H9 (cell line): ENCODE results near the gene PRORP. TPM values are rescaled to one million over a fixed set of nuclear protein-coding genes. Genes with fewer than 3 reads are reported as not detected.

Experiments
- DNase-seq: peaks from one replicate; pipeline ENCODE4 v3.0.0-alpha.2; 2017
- H2AFZ ChIP-seq: one replicate; pipeline ENCODE4 v1.6.1; 2013; ENCODE audit warnings: mild to moderate bottlenecking, low read length, control low read depth, moderate library complexity
- H2AK5ac ChIP-seq: 2 replicates; pipeline ENCODE4 v1.6.1; 2013; ENCODE audit warnings: low read length, control low read depth, mixed read lengths; ENCODE audit not compliant: insufficient read length
- H2BK120ac ChIP-seq: one replicate; pipeline ENCODE4 v1.6.1; 2013; ENCODE audit warnings: low read depth, mild to moderate bottlenecking, low read length, control low read depth, inconsistent platforms; ENCODE audit not compliant: poor library complexity, severe bottlenecking
- H2BK12ac ChIP-seq: 2 replicates; pipeline ENCODE4 v1.6.1; 2013; ENCODE audit warnings: low read length, control low read depth, mixed read lengths, low read depth; ENCODE audit not compliant: insufficient read length
- H2BK15ac ChIP-seq: 2 replicates; pipeline ENCODE4 v1.6.1; 2013; ENCODE audit warnings: low read depth, low read length, control low read depth
- H2BK20ac ChIP-seq: one replicate; pipeline ENCODE4 v1.6.1; 2013; ENCODE audit warnings: low read depth, mild to moderate bottlenecking, low read length, control low read depth, inconsistent platforms; ENCODE audit not compliant: poor library complexity, severe bottlenecking
- H2BK5ac ChIP-seq: 2 replicates; pipeline ENCODE4 v1.6.1; 2013; ENCODE audit warnings: low read length, control low read depth, mixed read lengths; ENCODE audit not compliant: insufficient read length
- H3K14ac ChIP-seq: 2 replicates; pipeline ENCODE4 v1.6.1; 2013; ENCODE audit warnings: low read length, control low read depth; ENCODE audit not compliant: insufficient read depth
- H3K18ac ChIP-seq: 2 replicates; pipeline ENCODE4 v1.6.1; 2013; ENCODE audit warnings: low read depth, mild to moderate bottlenecking, mixed read lengths, low read length, control low read depth; ENCODE audit not compliant: insufficient read length
- H3K23ac ChIP-seq: 2 replicates; pipeline ENCODE4 v1.6.1; 2013; ENCODE audit warnings: low read length, control low read depth, mixed read lengths, low read depth; ENCODE audit not compliant: insufficient read length
- H3K23me2 ChIP-seq: 2 replicates; pipeline ENCODE4 v1.6.1; 2013; ENCODE audit warnings: low read depth, mild to moderate bottlenecking, mixed read lengths, low read length, control low read depth; ENCODE audit not compliant: insufficient read length, poor library complexity, severe bottlenecking
- H3K27ac ChIP-seq: 2 replicates; pipeline ENCODE4 v1.5.1; 2013; ENCODE audit warnings: low read length, control low read depth, mixed read lengths, low read depth; ENCODE audit not compliant: insufficient read length
- H3K27me3 ChIP-seq: 2 replicates; pipeline ENCODE4 v1.6.1; 2013; ENCODE audit warnings: low read length, control low read depth, inconsistent platforms; ENCODE audit not compliant: insufficient read depth
- H3K4ac ChIP-seq: 2 replicates; pipeline ENCODE4 v1.6.1; 2013; ENCODE audit warnings: low read depth, mild to moderate bottlenecking, control low read depth, inconsistent platforms, low read length, moderate library complexity
- H3K4me1 ChIP-seq: 2 replicates; pipeline ENCODE4 v1.6.1; 2013; ENCODE audit warnings: low read length, control low read depth, inconsistent platforms; ENCODE audit not compliant: insufficient read depth
- H3K4me2 ChIP-seq: 2 replicates; pipeline ENCODE4 v1.6.1; 2013; ENCODE audit warnings: low read length, control low read depth, mixed read lengths; ENCODE audit not compliant: insufficient read length, insufficient read depth
- H3K56ac ChIP-seq: 2 replicates; pipeline ENCODE4 v1.6.1; 2013; ENCODE audit warnings: low read depth, mild to moderate bottlenecking, mixed read lengths, low read length, control low read depth; ENCODE audit not compliant: insufficient read length
- H3K79me1 ChIP-seq: 2 replicates; pipeline ENCODE4 v1.6.1; 2013; ENCODE audit warnings: low read depth, mild to moderate bottlenecking, moderate library complexity, low read length, control low read depth, inconsistent platforms; ENCODE audit not compliant: insufficient read depth, poor library complexity, severe bottlenecking
- H3K79me2 ChIP-seq: 2 replicates; pipeline ENCODE4 v1.6.1; 2013; ENCODE audit warnings: low read length, control low read depth, inconsistent platforms; ENCODE audit not compliant: insufficient read depth
- H3K9ac ChIP-seq: 2 replicates; pipeline ENCODE4 v1.6.1; 2013; ENCODE audit warnings: low read length, control low read depth, mixed read lengths; ENCODE audit not compliant: insufficient read length; ENCODE audit errors: extremely low read depth
- H3K9me3 ChIP-seq: one replicate; pipeline ENCODE4 v1.6.1; 2013; ENCODE audit warnings: low read depth, low read length, inconsistent platforms; ENCODE audit not compliant: control insufficient read depth
- H3T11ph ChIP-seq: one replicate; pipeline ENCODE4 v1.6.1; 2013; ENCODE audit warnings: mild to moderate bottlenecking, low read length, control low read depth, inconsistent platforms
- H4K20me1 ChIP-seq: one replicate; pipeline ENCODE4 v1.6.1; 2013; ENCODE audit not compliant: control insufficient read depth, insufficient read length, insufficient read depth
- H4K5ac ChIP-seq: 2 replicates; pipeline ENCODE4 v1.6.1; 2013; ENCODE audit warnings: low read depth, mild to moderate bottlenecking, mixed read lengths, low read length, control low read depth; ENCODE audit not compliant: insufficient read length
- H4K8ac ChIP-seq: replicated peaks from 2 replicates; pipeline ENCODE4 v1.6.1; 2013; ENCODE audit warnings: low read length, control low read depth, mixed read lengths, low read depth; ENCODE audit not compliant: insufficient read length
- H4K91ac ChIP-seq: 2 replicates; pipeline ENCODE4 v1.6.1; 2013; ENCODE audit warnings: low read depth, mild to moderate bottlenecking, moderate library complexity, mixed read lengths, low read length, control low read depth; ENCODE audit not compliant: insufficient read length
- H3K27ac Mint-ChIP-seq, 3 experiments: 2 replicates in 2 of 3; 3 replicates in 1 of 3; pipeline ENCODE4 v1.8.0; 2020 to 2021; ENCODE audit warnings: mixed read lengths in 3 of 3, mild to moderate bottlenecking in 1 of 3, moderate library complexity in 1 of 3
- H3K27me3 Mint-ChIP-seq: 2 replicates; pipeline ENCODE4 v1.8.0; 2021; ENCODE audit warnings: low read depth, mild to moderate bottlenecking, moderate library complexity, mixed read lengths
- H3K36me3 Mint-ChIP-seq, 3 experiments: 2 replicates in 2 of 3; 3 replicates in 1 of 3; pipeline ENCODE4 v1.8.0; 2020 to 2021; ENCODE audit warnings: low read depth in 3 of 3, mixed read lengths in 3 of 3; ENCODE audit not compliant: insufficient read depth in 1 of 3
- H3K4me1 Mint-ChIP-seq, 2 experiments: 2 replicates each; pipeline ENCODE4 v1.8.0; 2020; ENCODE audit warnings: mixed read lengths in 2 of 2
- H3K4me3 Mint-ChIP-seq, 2 experiments: 2 replicates in 1 of 2; 3 replicates in 1 of 2; pipeline ENCODE4 v1.8.0; 2020 to 2021; ENCODE audit warnings: mild to moderate bottlenecking in 2 of 2, mixed read lengths in 2 of 2, moderate library complexity in 1 of 2
- H3K9me3 Mint-ChIP-seq, 2 experiments: 2 replicates in 1 of 2; 3 replicates in 1 of 2; pipeline ENCODE4 v1.8.0; 2020; ENCODE audit warnings: mild to moderate bottlenecking in 2 of 2, mixed read lengths in 2 of 2, moderate library complexity in 1 of 2
- CTCF ChIP-seq: fragments of 200-600 bp; sonication (generic); conservative IDR thresholded peaks from 3 replicates; pipeline ENCODE4 v1.8.0; 2021; ENCODE audit warnings: antibody characterized with exemption, mild to moderate bottlenecking
- WGBS: extraction: QIAGEN DNeasy Blood & Tissue Kit; methylation state at CpG from one replicate; pipeline ENCODE4 v1.1.7; 2013; ENCODE audit warnings: missing lambda C conversion rate, low lambda C conversion rate, mixed read lengths; ENCODE audit not compliant: insufficient read length; ENCODE audit errors: extremely low coverage; 5-methylcytosine and 5-hydroxymethylcytosine counted together
- total RNA-seq: library from RNA; stranded (reverse); gene quantifications from 2 replicates; pipeline ENCODE4 v1.2.1, GENCODE V29; 2021

Gene PRORP
- total RNA-seq, 1 experiment from 2014 or later, result 37.7 TPM

GRCh38 chr14:35117112-35117511 is 5.2 kb upstream of the PRORP start:
- no peak overlapping the region; a peak in 1 of 7 replicates for H3K27ac Mint-ChIP-seq

More at GRCh38 chr14:35117112-35117511, 5.2 kb upstream of the PRORP start:
- no CpG with 5 or more reads among the region's 2 CpGs for WGBS
- H2AFZ ChIP-seq, result no peak overlapping the region
- H2AK5ac ChIP-seq, result no peak overlapping the region
- no peak overlapping the region for H2BK15ac ChIP-seq
- H3K9me3 ChIP-seq, result no peaks in the 10 kb centered on the region
- no peak overlapping the region for H3K23ac ChIP-seq
- H2BK20ac ChIP-seq, result no peak overlapping the region
- H3K79me2 ChIP-seq, result no peaks in the 10 kb centered on the region
- DNase-seq, result no peak
- peaks cover 22 to 23% of the 10 kb centered on the region in 2 experiments for H3K4me1 Mint-ChIP-seq
- no peak overlapping the region for H3T11ph ChIP-seq
- H4K91ac ChIP-seq, result no peak overlapping the region
- no peak overlapping the region for H3K9ac ChIP-seq
- peaks cover 7% of the 10 kb centered on the region for H3K23me2 ChIP-seq
- no peak overlapping the region for H4K8ac ChIP-seq
- no peaks in the 10 kb centered on the region; the same call in 1 of the 2 replicates for H3K4me1 ChIP-seq
- H2BK120ac ChIP-seq, result no peak overlapping the region
- TF ChIP-seq CTCF, result no peak
- H3K9me3 Mint-ChIP-seq, result peaks cover 1 to 2% of the 10 kb centered on the region in 2 experiments; a peak in 1 of 5 replicates
- no peak overlapping the region for H2BK12ac ChIP-seq
- H3K56ac ChIP-seq, result no peak overlapping the region
- H2BK5ac ChIP-seq, result no peak overlapping the region
- no peak overlapping the region for H3K18ac ChIP-seq
- no peak overlapping the region for H3K4me3 Mint-ChIP-seq
- H3K4ac ChIP-seq, result no peak overlapping the region
- no peaks in the 10 kb centered on the region for H3K27me3 Mint-ChIP-seq
- H3K14ac ChIP-seq, result no peak overlapping the region
- H3K27ac ChIP-seq, result no peak overlapping the region
- no peak overlapping the region for H3K4me2 ChIP-seq
- H4K20me1 ChIP-seq, result no peaks in the 10 kb centered on the region
- H4K5ac ChIP-seq, result no peak overlapping the region
- H3K27me3 ChIP-seq, result no peaks in the 10 kb centered on the region
- H3K36me3 Mint-ChIP-seq, result peaks cover 25 to 72% (median 58%) of the 10 kb centered on the region in 3 experiments
- no peaks in the 10 kb centered on the region for H3K79me1 ChIP-seq
